Measurements from ENCODE around the gene FYN. TPM values are rescaled to one million over a fixed set of nuclear protein-coding genes. Genes with fewer than 3 reads are reported as not detected.

The FYN gene
- total RNA-seq, 1 experiment from 2014 or later: 34.3 TPM

DNA sequence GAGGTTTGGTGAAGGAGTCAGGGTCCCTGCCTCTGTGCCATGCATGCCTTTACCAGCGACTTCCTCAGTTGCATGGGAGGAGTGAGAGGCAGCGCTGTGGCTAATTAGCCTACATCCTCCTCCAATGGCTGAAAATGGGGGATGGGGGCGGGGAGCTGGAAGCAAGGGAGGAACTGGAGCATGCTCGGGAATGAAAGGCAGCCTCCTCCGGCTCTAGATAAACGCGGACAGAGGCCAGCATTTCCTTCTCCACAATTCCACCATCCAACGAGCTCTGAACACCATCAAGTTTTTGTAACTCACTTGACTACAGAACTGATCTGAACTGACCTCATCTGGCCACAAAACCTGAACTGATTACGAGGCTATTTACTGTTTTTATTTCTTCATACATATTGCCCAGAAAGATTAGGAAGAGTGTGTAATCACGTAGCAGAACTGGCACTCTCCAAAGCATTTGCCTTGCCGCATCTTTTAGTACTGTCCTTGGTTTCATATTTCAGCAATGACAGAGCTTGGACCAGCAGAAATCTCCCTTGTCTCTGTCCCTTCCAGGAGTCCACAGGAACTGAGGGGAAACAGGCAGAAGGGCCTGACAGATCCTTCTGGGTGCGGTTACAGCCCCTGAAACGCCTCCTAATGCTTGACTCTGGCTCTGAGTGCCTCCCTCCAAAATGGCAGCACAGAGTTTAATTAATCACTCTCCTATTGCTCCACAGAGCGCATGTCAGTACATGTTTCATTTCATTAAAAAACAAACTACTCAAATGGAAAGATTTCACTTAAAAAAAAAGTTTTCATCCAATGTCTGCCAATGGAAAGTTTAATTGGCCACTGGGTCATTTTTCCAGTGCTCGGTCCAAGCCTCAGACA, 209.3 kb downstream of the FYN start:
- Histone ChIP-seq H3K27me3 (replicated peaks; ENCODE audit: insufficient read depth, low read depth, low read length, poor library complexity) (no peaks in the 10 kb centered on the region), H3K9me3 (ENCODE audit: low read depth, low read length, poor library complexity, severe bottlenecking) (no peaks in the 10 kb centered on the region), H3K36me3 (ENCODE audit: insufficient read depth, low read length, poor library complexity, severe bottlenecking) (peaks cover 3% of the 10 kb centered on the region), H3K4me3 (ENCODE audit: low read depth, low read length, poor library complexity, severe bottlenecking) (no peak overlapping the region), H3K4me1 (ENCODE audit: insufficient read depth, low read length, poor library complexity, severe bottlenecking) (no peaks in the 10 kb centered on the region), H3K27ac (ENCODE audit: low read depth, low read length, poor library complexity, severe bottlenecking) (no peak overlapping the region)
- no TSS peak for BruUV-seq (replicated peaks)
- intact Hi-C loops (cut with micrococcal nuclease; ENCODE audit: unreplicated experiment): no loop called here
- CTCF ChIA-PET: no interaction called here
- DNase-seq (ENCODE audit: low spot score): no peak
- POLR2A ChIA-PET (ENCODE audit: low non-redundant PET): no interaction called here
- TF ChIP-seq, protein P1, sequence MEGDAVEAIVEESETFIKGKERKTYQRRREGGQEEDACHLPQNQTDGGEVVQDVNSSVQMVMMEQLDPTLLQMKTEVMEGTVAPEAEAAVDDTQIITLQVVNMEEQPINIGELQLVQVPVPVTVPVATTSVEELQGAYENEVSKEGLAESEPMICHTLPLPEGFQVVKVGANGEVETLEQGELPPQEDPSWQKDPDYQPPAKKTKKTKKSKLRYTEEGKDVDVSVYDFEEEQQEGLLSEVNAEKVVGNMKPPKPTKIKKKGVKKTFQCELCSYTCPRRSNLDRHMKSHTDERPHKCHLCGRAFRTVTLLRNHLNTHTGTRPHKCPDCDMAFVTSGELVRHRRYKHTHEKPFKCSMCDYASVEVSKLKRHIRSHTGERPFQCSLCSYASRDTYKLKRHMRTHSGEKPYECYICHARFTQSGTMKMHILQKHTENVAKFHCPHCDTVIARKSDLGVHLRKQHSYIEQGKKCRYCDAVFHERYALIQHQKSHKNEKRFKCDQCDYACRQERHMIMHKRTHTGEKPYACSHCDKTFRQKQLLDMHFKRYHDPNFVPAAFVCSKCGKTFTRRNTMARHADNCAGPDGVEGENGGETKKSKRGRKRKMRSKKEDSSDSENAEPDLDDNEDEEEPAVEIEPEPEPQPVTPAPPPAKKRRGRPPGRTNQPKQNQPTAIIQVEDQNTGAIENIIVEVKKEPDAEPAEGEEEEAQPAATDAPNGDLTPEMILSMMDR (conservative IDR thresholded peaks at IDR 0.05; ENCODE audit: low read depth, low read length): no peak
- TF ChIP-seq EZH2 (IDR thresholded peaks at IDR 0.05; ENCODE audit: borderline replicate concordance, low read depth, low read length, poor library complexity, severe bottlenecking): no peak

DNA sequence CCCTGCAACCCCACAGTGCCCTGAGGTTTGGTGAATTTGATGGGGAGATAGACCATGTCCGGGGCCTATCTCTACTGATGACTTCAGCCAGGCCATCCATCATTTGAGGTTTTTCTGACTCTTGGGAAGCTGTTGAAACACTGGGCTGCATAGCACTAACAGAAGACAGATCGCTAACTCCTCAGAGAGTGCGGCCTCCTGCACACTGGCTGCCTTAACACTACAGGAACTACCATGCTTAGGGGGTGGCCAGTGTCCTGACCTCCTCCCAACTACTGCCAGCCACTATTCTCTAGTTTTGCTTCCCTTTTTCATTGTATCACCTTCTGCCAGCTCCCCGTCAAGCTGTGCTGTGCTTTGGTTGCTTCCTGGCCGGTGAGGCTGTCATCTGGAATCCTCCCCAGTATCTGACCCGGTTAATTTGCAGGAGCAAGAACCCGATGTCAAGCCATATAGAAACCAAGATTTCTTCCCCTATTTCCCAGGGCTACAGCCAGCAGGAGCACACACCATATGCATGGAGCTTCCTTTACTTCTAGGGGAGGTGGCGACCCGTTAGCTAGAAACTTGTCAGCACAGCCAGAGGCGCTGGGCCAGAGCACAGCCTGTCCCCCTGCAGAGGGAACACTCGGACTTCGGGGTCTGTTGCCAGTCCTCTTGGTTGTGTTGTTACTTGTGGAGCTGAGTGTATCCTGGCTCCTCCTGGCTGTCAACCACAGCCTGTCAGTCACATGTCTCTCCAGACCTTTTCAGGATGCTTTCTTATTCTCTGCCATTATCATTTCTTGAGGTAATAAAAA, 210.3 kb downstream of the FYN start:
- no peaks in the 10 kb centered on the region for H3K9me3 ChIP-seq (ENCODE audit: low read depth, low read length, poor library complexity, severe bottlenecking)
- no peaks in the 10 kb centered on the region for H3K4me1 ChIP-seq (ENCODE audit: insufficient read depth, low read length, poor library complexity, severe bottlenecking)
- DNase-seq (ENCODE audit: low spot score): no peak
- intact Hi-C loops (cut with micrococcal nuclease; ENCODE audit: unreplicated experiment): no loop called here
- no peak for TF ChIP-seq EZH2 (IDR thresholded peaks at IDR 0.05; ENCODE audit: borderline replicate concordance, low read depth, low read length, poor library complexity, severe bottlenecking)
- TF ChIP-seq, protein P1 (conservative IDR thresholded peaks at IDR 0.05; ENCODE audit: low read depth, low read length): no peak
- CTCF ChIA-PET: no interaction called here
- no peaks in the 10 kb centered on the region for H3K27me3 ChIP-seq (replicated peaks; ENCODE audit: insufficient read depth, low read depth, low read length, poor library complexity)
- H3K27ac ChIP-seq (ENCODE audit: low read depth, low read length, poor library complexity, severe bottlenecking): no peak overlapping the region
- no peak overlapping the region for H3K4me3 ChIP-seq (ENCODE audit: low read depth, low read length, poor library complexity, severe bottlenecking)
- POLR2A ChIA-PET (ENCODE audit: low non-redundant PET): no interaction called here
- no TSS peak for BruUV-seq (replicated peaks)
- H3K36me3 ChIP-seq (ENCODE audit: insufficient read depth, low read length, poor library complexity, severe bottlenecking): peaks cover 3% of the 10 kb centered on the region

DNA sequence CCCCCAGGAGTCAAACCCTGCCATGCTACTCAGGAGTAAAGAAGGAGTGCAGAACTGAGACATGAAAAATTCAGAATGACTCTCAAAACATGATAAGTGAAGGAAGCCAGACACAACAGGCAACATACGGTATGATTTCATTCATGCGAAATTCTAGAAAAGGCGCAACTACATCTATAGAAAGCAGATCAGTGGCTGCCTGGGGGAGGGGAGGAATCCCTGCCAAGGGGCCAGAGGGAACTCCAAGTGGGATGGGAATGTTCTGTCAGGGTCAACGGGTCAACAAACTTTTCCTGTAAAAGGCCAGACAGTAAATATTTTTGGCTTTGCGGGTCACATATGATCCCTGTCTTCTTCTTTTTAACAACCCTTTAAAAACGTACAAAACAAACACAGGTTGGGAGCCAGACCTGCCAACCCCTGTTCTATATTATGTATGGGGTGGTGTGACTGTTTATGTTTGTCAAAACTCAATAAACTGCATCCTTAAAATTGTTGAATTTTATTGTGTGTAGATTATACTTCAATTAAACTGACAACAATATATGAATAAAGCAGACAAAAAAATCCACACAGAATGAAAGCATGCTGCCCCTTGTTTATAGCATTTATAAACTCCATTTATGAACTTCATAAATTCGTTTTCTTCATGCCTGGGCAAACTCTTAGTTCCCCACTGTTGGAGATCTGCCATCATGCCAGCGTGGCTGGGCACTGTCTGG, 211.0 kb downstream of the FYN start:
- Histone ChIP-seq H3K4me1 (ENCODE audit: insufficient read depth, low read length, poor library complexity, severe bottlenecking) (no peaks in the 10 kb centered on the region), H3K4me3 (ENCODE audit: low read depth, low read length, poor library complexity, severe bottlenecking) (no peak overlapping the region), H3K9me3 (ENCODE audit: low read depth, low read length, poor library complexity, severe bottlenecking) (no peaks in the 10 kb centered on the region), H3K27me3 (replicated peaks; ENCODE audit: insufficient read depth, low read depth, low read length, poor library complexity) (no peaks in the 10 kb centered on the region), H3K36me3 (ENCODE audit: insufficient read depth, low read length, poor library complexity, severe bottlenecking) (peaks cover 3% of the 10 kb centered on the region), H3K27ac (ENCODE audit: low read depth, low read length, poor library complexity, severe bottlenecking) (no peak overlapping the region)
- no TSS peak for BruUV-seq (replicated peaks)
- POLR2A ChIA-PET (ENCODE audit: low non-redundant PET): no interaction called here
- DNase-seq (ENCODE audit: low spot score): no peak
- intact Hi-C loops (cut with micrococcal nuclease; ENCODE audit: unreplicated experiment): no loop called here
- TF ChIP-seq EZH2 (IDR thresholded peaks at IDR 0.05; ENCODE audit: borderline replicate concordance, low read depth, low read length, poor library complexity, severe bottlenecking): no peak
- TF ChIP-seq, protein P1 (conservative IDR thresholded peaks at IDR 0.05; ENCODE audit: low read depth, low read length): no peak
- CTCF ChIA-PET: no interaction called here
